Stimulated activated CD4-positive, alpha-beta T cell treated with anti-CD3 and anti-CD28 coated beads, Interleukin-15, amount 100 ng/mL, for 1 hour (primary cell): ENCODE measurements around the gene COG3.

Source experiments
- DNase-seq, 2 donors: peaks; one replicate each; pipeline ENCODE4 v3.0.0-alpha.2; 2020; ENCODE audit warnings: low read depth in 1 of 2, low spot score in 1 of 2

Gene COG3

DNA sequence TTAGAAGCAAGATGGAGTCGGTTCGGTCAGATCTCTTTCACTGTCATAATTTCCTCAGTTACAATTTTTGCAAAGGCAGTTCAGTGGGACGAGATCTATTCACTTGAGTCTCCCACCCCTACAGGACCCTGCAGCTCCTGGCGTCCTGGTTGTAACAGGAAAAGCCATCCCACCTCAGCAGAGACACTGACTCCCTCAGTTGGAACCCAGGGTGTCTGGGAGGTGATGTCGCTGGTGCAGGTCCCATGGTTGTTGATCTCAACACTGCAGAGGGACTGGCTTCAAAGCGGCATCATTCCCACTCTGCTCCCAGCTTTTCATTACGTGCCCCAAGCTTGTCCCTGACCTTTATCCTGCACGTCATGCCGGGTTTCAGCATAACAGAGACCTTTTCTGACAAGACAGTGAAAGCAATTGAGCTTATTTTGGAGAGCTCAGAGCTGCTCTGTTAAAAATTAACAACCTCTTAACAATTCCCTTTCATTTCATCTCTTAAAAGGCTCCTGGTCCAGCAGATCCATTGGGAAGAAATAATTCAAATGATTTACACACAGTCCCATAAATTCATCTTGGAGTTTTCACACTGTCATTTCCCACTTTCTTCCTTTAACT is 17.6 kb upstream of the COG3 start:
- DNase-seq: no peak

DNA sequence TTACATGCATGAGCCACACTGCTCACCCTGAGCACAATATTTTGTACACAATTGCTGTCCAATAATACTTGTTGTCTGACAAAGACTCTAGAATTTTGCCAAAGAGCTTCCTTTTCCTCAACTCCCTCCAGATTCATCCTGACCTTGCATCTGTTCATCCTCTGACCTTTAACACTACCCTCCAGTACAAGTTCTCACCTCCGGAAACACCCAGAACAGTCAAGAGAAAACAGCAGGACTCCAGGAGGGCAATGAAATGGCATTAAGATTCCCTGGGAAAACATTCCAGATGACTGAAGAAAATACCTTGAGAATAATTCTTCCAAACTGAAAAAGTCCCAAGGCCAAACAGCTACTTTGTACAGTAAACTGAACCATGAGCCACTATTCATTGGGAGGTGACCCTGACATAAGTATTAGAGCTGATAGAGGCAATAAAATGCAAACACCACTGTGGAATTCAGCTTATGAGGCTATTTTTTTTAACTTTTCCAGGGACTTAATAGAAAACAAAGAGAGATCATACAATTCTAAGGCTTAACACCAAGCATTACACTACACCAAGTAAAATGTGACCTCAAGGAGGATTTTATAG is 15.7 kb upstream of the COG3 start:
- no peak for DNase-seq

DNA sequence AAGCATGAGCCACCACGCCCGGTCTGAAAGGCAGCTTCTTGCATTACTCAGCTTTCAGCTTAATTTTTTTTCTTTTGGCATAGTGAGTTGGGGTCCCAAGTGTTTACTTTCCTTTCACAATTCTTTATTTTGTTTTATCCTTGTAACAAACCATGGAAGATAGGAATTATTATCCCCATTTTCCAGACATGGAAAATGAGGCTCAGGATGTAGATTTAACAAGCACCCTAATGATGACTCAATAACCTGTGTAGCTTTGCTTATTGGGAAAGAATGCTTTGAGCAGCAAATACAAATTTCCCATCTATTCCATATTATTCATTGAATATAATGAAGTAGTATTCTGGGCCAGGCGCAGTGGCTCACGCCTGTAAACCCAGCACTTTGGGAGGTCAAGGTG is 13.5 kb upstream of the COG3 start:
- DNase-seq: no peak

DNA sequence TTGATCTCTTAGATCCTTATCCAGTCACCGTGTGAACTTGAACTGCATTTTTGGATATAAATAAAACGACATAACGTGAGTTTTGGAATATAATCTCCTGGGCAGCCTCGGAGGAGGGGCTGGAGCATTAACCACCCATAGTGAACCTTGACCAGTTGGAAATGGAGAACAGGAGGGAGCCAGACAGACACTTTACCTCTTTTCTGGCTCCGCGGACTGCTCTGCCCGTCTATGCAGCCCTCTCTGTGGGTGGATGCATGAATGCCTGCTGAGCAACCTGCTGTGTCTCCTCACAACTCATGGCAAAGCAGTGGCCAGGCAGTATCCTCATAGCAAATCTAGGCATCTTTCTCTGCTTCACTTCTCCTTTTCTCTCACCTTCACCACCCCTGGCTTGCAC is 10.5 kb upstream of the COG3 start:
- DNase-seq: no peak

DNA sequence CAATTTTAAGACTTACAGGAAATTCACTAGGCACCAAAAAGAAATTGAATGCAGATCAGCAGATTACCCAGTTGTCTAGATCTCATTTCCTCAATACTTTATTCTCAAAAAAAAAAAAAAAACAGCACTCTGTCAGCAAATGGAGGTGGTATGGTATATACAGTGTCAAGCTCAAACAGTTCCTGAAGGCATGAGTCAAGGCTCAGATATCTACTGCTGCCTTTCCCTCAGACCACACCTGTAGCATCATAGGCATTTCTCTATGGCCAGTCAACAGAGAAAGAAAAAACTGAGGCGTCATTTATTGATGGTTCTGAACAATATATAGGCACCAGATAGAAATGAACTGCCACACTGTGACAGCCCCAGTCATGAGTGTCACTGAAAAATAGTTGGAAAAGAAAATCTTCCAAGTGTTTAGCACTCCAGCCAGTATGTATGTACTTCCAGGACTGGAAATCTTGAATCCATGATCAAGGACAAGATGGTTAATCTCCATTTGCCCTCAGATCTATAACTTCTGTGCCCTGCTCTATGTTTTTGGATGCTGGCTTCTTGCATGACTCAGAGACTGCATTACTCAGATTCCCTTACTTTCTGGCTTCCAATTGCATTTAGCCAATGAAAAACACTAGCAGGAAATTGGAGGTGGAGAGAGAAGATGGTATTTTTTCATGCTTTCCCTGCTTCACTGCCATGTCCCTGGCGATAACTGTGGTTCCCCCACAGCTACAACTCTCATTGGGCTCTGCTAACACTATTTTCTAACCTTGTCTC is 8.4 kb upstream of the COG3 start:
- DNase-seq: no peak

DNA sequence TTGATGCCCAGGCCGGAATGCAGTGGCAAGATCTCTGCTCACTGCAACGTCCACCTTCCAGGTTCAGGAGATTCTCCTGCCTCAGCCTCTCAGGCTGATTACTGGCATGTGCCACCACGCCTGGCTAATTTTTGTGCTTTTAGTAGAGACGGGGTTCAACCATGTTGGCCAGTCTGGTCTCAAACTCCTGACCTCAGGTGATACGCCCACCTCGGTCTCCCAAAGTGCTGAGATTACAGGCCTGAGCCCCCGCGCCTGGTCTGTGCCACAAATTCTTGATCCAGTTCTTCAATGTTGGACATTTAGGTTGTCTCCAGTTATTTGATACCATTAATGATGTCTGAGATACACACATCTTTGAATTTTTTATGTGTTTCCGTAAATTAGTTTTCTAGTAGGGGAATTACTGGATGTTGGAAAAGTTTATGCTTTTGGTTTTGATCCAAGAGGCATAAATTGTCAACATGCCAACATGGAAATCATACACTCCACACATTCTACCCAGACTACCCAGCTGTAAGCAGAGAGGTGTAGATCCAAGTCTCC is 525 bp upstream of the COG3 start:
- no peak for DNase-seq

DNA sequence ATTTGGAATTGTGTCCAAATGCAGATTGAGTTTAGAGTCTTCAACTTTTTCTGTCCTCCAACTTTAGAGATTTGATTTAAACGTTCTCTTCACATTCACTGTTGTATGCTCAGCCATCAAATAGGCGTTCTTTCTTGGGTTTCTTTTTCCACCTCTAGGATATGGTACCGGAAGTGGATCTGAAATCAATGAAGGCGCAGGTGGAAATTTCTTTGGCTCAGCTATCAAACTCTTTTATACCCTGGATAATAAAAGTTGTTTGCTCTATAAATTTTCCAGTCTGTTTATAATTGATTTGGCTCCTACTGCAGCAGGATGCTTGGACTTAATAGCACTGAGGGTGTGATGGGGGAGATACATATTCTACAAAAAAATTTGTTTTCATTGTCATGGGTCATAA is 1.6 kb downstream of the COG3 start:
- no peak for DNase-seq

DNA sequence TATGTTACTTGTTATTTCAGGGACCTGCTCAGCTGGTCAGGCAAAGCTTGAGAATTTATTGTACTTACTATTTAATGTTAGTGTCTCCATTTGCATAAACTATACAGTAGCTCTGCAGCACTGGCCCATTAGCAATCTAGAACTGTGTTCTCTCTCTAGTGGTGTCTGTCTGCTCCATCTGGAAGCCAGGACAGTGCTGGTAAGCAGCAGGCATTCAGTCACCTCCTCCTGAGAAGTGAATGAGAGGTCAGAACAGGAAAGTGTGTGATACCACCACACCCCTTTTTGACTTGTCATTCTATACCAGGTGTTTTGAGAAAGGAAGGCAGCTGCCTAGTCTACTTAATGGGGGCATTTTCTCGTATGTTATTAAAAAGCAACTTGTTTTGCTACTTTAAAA is 3.9 kb downstream of the COG3 start:
- no peak for DNase-seq

DNA sequence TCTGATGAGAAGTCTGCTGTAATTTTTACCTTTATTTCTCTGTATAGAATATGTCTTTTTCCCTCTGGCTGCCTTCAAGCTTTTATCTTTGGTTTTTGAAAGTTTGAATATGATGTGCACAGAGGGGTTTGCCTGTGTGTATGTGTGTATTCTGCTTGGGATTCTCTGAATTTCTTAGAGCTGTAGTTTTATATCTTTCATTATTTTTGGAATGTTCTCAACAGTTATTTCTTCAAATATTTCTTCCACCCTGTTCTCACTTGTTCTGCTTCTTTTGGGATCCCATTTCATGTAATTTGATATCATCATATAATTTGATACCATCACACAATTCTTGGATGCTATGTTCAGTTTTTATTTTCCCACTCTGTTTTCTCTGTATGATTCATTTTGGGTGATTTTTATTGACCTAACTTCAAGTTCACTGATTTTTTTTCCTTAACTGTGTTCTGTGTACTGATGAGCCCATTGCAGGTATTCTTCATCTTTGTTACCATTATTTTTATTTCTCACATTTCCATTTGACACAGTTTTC is 7.5 kb downstream of the COG3 start:
- no peak for DNase-seq

DNA sequence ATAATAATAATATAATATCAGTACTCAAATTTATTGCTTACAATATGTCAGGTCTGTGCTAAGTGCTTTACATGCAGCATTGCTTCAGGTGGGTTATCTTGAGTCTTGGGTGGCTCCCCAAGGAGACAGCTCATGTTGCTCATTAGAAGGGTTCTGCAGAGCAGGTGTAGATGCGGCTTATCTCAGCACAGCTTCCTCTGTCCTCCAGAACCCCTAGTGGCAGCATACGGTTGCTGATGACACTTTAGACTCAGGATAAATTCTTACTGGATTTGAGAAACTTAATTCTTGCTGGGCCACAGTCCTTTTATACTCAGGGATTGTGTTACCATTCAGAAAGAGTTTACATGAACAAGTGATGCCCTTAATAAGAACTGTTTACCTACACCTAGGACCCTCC is 8.9 kb downstream of the COG3 start:
- DNase-seq: no peak

DNA sequence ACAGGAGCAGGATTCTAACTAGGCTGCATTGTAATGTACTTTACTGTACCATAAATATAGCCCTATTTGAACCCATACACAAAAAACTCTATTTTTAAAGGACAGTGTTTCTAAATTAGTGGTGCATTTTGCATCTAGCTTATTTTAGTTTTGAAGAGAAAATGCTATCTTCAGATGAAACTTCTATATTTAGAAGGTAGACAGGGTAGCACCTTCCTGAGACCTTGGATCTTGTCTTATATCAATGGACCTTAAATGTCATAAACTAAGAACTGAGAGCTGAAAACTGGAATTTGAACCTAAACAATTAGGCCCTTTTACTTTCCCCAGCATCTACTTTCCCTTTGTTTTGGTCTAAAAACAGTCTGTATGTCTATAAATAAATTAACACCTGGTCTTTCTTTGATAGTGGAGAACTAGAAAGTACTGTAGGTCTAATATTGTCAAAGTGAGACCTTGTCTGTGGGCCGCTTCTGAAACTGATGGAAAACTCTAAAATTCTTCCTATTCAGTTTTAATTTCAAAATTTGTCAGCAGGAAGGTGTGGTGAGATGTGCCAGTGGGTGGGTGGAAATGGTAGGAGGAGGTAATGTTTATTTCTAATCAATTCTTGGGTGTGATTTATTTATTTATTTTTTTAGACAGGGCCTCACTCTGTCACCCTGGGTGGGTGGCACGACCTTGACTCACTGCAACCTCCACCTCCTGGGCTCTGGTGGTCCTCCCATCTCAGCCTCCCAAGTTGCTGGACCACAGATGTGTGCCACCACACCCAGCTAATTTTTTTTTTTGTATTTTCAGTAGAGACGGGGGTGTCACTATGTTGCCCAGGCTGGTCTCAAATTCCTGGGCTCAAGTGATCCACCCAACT is 10.1 kb downstream of the COG3 start:
- DNase-seq: no peak

DNA sequence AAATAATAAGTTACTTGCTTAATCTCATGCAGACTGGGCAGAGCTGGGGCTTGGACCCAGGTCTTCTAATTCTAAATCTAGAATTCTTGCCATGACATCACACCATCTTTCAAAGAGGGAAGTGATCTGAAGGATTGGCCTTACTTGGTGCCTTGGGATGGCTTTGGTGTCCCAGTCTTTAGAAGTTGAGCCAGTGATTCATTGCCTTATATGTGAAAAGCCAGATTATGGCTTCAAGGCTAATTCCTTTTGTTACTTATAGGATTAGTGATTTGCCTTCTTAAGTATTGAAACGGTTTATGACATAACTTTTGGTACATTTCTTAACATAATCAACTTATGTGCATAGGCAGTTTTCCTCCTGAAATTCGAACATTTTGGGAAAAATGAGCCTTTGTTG is 14.9 kb downstream of the COG3 start:
- DNase-seq: no peak

DNA sequence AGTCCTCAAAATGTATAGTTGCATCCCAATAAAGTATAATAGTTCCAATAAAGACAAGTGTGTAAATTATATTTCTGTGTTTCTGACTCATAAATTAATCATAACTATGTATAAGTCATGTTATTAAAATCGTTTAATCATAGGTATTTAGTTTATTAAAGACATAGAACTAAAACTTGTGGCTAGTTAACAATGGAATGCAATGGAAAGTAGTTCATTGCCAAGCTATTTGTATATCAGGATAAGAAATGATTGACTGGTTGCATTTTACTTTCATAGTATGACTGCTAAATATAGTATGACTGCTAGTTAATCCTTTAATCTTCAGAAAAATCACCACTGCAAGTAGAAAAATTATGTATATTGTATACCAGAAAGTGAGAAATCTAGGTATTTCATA is 16.9 kb downstream of the COG3 start:
- no peak for DNase-seq

DNA sequence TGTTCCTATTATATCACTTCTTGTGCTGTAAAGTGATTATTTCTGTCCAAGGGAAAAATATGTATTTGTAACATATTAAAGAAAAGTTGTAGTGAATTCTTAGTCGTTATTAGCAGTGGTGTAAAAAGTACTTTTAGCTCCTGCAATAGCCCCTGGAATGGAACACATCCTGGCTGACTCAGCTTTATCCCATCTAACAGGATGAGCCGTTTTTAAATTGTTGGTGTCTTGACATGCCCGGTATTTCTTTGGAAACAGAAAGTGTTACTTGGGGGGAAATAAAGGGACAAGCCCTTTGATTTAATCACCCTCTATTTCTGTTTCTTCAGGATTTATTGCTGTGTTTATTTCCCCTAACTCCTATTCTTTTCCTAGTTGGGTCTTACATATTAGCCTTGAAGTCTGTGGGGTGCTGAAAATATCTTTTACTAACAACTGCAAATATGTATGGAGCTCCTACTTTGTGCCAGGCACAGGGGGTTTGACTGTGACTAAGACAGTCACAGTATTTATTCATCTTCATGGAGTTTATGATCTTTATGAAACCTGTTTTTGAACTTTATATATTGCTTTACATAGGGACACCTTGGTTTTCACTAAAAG is 17.9 kb downstream of the COG3 start:
- no peak for DNase-seq

DNA sequence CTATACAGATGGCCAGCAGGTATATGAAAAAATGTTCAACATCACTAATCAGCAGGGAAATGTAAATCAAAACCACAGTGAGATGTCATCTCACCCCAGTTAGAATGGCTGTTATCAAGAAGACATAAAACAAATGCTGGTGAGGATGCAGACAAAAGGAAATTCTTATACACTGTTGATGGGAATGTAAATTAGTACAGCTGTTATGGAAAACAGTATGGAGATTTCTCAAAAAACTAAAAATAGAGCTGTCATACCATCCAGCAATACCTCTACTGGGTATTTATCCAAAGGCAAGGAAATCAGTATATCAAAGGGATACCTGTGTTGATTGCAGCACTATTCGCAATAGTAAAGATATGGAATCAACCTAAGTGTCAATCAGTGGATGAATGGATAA is 22.9 kb downstream of the COG3 start:
- DNase-seq: no peak

DNA sequence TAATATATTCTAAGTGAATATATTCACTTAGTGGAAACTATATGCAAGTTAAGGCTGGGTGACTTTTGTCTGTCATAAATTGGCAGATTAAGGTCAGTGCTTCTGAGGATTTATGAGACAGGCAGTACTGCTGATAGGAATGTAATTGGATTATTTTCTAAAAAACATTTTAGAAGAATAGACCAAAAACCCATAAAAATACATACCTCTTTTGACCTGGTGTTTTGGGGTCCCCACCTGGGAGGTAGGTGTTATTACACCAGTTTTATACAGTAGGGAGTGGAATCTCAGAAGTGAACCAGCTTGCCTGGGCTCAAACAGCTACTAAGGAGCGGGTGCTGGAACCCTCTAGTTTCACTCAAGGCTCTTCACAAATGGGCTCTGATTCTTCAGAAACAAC is 25.3 kb downstream of the COG3 start:
- DNase-seq: no peak

DNA sequence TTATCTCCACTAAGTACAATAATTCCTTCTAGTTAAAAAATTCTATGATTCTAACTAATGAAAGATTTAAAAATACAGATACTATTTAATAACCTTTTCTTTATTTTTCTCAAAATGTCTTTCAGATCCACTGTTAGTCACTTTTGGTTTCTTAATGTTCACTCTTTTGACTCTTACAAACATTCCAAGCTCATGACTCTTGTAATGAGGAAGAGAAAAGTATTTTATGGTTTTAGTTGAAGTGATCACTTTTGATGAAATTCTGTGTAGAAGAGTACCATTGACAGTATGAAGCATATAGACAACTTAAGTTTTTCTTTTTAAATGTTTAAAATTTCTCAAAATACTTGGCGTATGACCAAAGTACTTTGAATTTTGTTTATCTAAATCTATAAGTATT is 27.8 kb downstream of the COG3 start:
- no peak for DNase-seq

DNA sequence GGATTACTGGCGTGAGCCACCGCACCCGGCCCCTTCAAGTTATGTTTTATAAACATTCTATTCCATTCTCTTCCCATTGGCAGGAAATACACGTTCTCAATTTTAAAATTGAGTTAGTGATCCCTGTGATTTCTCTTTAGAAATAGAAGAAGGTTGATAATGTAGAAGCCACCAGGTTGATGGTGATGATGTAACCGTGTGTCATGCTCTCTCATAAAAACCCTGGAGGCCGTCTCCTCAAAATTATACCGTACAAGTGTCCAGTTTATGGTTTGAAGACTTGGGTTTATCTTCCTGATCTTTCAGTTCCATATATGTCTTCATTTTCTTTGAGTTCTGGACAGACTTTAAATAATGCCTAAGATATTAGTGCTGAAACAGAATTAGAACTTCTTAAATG is 32.2 kb downstream of the COG3 start:
- DNase-seq: no peak

DNA sequence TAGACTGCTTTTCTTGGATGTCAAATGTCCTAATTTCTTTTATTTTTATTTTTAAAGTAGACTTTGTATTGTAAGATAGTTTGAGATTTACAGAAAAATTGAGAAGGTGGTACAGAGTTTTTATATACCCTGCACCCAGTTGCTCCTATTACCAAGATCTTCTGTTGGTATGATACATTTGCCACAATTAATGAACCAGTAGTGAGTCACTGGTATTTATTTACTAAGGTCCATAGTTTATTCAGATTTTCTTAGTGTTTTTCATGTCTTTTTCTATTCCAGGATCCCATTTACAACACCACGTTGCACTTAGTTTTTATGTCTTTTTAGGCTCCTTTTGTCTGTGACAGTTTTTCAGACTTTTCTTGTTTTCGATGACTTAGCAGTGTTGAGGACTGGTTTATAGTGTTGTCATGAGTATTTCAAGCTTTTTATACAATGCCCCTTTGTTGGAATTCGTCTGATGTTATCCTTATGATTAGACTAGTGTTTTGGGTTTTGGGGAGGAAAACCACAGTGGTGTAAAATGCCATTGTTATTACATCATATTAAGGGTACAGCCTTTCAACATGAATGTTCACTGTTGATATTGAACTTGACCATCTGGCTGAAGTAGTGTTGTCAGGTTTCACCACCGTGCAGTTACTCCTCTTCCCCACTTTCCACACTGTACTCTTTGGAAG is 35.9 kb downstream of the COG3 start:
- no peak for DNase-seq

DNA sequence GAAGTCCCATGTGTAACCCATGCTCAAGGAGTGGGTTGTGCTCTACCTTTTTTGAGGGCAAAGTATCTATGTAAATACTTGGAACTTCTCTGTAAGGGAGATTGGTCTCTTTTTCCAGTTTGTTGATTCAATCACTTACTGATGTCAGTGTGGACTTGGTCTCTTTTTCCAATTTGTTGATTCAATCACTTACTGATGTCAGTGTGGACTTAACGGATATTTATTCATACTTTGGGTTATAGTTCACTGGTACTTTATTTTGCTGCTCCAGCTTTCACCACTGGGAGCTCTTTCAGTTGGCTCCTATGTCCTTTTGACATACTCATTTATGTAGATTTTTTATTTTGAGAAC is 36.4 kb downstream of the COG3 start:
- DNase-seq: no peak
